GM19397 (cell line): ENCODE data around the gene TUBGCP2.

Source experiments
- ATAC-seq: cut with Tn5 transposase; IDR thresholded peaks from one replicate; pipeline ENCODE4 v1.9.1; 2021; ENCODE audit warnings: mild to moderate bottlenecking, moderate library complexity; ENCODE audit not compliant: unreplicated experiment

TUBGCP2 gene

GRCh38 chr10:133306941-133307379, 1.7 kb downstream of the TUBGCP2 start:
- no peak for ATAC-seq

- no peak for ATAC-seq
Observed at GRCh38 chr10:133306097-133306476, 2.6 kb downstream of the TUBGCP2 start.

GRCh38 chr10:133303206-133303605, 5.5 kb downstream of the TUBGCP2 start:
- ATAC-seq, result no peak

GRCh38 chr10:133302230-133302629, 6.4 kb downstream of the TUBGCP2 start:
- no peak for ATAC-seq

GRCh38 chr10:133299738-133300137, 8.9 kb downstream of the TUBGCP2 start:
- ATAC-seq, result no peak

GRCh38 chr10:133299224-133299623, 9.4 kb downstream of the TUBGCP2 start:
- ATAC-seq, result no peak

GRCh38 chr10:133298466-133298865, 10.2 kb downstream of the TUBGCP2 start:
- no peak for ATAC-seq

GRCh38 chr10:133297504-133297903, 11.2 kb downstream of the TUBGCP2 start:
- ATAC-seq, result no peak

GRCh38 chr10:133295426-133296320, 13.0 kb downstream of the TUBGCP2 start:
- ATAC-seq, result no peak

- no peak for ATAC-seq
Observed at GRCh38 chr10:133294189-133294588, 14.5 kb downstream of the TUBGCP2 start.

GRCh38 chr10:133293810-133294119, 14.9 kb downstream of the TUBGCP2 start:
- ATAC-seq, result no peak

GRCh38 chr10:133292919-133293809, 15.5 kb downstream of the TUBGCP2 start:
- ATAC-seq, result no peak

- ATAC-seq, result no peak
Observed at GRCh38 chr10:133289761-133290160, 18.9 kb downstream of the TUBGCP2 start.

- no peak for ATAC-seq
Observed at GRCh38 chr10:133287832-133288500, 20.7 kb downstream of the TUBGCP2 start.

GRCh38 chr10:133286366-133286765, 22.3 kb downstream of the TUBGCP2 start:
- ATAC-seq, result no peak

GRCh38 chr10:133285217-133285616, 23.5 kb downstream of the TUBGCP2 start:
- ATAC-seq, result no peak

GRCh38 chr10:133283931-133284330, 24.7 kb downstream of the TUBGCP2 start:
- ATAC-seq, result no peak

- ATAC-seq, result no peak
Observed at GRCh38 chr10:133282846-133283390, 25.8 kb downstream of the TUBGCP2 start.

GRCh38 chr10:133281628-133282372, 26.9 kb downstream of the TUBGCP2 start:
- no peak for ATAC-seq

GRCh38 chr10:133281084-133281483, 27.6 kb downstream of the TUBGCP2 start:
- no peak for ATAC-seq
